HG03460 (cell line): Measurements from ENCODE around the gene TGM1.

Source experiments
- ATAC-seq: cut with Tn5 transposase; IDR thresholded peaks from one replicate; pipeline ENCODE4 v1.9.1; 2021; ENCODE audit not compliant: unreplicated experiment

Gene TGM1

DNA sequence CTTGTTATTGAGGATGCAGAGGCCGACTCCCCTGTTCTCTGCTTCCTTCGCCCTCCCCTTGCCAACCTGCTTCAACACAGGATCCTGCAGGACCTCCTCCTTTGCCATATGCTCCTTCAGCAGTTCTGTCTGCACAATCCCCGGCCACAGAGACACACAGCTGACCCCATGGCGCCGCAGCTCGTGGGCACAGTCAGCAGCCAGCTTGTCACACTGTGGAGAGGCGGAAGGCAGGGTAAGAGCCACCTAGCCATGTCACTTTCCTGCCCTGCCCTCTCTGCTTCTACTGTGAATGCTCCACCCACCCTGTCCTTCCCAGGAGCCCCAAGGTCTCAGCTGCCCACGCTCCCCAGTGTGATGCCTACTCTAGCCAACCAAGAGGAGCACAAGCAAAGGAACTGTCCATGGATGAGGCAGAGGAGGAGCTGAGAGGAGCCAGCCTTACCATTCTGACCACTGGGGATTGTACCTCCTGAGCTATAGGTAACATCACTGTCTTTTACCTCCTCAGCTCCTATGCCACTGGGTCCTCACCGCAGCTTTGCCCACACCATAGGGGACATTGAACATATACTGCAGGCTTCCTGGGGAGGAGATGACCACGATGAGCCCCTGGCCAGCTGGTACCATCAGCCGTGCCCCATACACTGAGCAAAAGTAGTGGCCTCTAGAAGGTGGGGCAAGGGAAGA lies 29.3 kb upstream of the TGM1 start:
- ATAC-seq, result no peak

DNA sequence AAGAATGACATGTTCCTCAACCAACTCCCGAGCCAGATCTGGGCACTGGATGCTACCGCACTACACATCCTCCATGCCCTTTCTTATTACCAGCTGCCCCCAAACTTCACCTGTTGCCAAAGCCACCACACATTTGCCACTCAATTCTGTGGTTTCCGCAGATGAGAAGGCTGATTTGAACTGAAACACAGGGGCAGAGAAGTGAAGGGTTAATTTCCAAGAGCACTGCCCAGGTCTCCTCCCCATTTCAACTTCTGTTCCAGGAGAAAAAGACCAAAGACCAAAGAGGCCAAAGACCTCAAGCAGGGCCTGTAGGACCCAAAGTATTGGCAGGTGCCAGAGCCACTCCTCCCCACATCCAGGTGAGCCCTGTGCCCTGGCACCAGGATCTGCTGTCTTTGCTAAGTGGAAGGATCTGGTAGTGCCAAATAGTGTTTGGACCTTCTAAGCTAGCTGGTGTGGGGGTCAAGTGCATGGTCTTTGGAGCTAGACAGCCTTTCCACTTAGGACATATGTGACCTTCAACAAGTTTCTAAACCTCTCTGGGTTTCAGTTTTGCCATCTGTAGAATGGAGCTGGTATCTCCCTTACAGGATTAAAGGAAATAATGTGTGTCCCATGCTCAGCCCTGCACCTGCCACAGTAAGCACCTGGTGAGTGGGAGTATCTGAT lies 28.6 kb upstream of the TGM1 start:
- no peak for ATAC-seq

DNA sequence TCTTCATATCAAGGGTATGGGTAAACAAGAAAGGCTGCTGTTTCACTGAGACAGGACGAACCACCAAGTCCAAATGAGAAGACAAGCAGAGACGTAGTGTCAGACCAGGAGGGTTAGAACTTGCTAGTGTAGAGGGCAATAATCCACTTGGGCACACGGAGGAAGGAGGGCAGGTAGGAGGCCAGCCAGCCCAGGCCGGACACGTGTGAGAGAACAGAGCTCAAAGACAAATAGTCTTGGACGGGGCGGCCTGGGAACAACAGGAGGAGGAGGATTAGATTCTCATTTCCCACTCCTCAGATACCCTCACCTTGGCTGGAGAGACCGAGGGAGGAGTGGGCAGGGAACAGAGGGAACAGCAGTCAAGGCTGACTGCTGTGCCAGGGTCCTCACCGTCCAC lies 27.8 kb upstream of the TGM1 start:
- no peak for ATAC-seq

DNA sequence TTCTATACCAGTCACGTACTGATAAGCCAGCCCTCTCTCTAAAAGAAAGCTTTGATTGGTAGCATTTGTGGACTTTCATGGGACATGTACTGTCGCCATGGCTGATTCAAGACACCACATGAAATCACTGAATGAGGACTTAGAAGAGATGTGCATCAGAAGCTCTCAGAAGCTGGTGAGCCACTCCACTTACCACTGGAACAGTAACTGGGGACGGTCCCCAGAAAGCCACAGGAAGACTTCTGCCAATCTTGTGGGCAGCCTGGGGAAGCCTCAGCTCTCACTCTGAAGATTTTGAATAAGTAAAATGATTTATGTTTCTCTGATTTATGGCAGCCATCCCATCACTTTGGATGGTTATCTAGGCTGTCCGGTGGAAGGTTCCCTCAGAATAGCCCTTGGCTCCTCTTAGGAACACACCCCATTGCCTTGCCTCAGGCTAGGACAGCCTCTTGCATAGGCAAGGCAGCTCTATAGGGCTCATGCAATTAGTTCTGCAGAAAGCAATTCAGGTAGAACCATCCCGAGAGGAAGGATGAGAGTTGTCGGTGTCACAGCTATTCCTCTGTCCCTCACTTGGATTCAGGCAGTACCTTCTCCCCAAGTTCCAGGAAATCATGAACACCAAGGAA lies 26.8 kb upstream of the TGM1 start:
- ATAC-seq, result peak; percentile 86

DNA sequence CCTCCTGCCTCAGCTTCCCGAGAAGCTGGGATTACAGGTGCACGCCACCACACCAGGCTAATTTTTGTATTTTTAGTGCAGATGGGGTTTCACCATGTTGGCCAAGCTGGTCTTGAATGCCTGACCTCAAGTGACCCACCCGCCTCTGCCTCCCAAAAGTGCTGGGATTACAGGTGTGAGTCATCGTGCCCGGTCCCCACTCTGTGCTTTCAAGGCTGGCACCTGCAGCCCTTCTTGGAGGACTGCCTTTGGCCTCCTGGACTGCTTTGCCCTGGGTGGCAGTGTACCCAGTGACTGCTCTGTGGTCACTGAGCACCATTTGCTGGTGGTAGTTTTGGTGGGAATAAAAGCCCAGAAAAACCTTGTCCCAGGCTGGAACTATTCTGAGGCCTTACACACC lies 24.0 kb upstream of the TGM1 start:
- ATAC-seq, result no peak

DNA sequence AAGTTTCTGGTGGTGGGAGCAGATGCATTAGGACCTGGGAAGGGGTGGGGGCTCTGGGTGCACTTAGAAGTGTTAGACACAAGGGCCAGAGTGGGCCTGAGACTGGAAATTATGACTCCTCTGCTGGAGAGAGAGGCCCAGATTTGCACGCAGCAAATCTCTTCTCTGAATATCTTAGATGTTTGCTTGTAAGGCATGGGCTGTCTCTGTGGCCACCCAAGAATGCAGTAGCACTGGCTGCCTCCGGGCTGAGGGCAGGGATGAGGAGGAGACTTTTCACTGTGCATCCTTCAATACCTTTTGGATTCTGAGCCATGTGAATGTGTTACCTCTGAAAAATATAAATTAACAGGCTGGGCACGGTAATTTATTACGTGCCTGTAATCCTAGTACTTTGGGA lies 22.4 kb upstream of the TGM1 start:
- no peak for ATAC-seq

DNA sequence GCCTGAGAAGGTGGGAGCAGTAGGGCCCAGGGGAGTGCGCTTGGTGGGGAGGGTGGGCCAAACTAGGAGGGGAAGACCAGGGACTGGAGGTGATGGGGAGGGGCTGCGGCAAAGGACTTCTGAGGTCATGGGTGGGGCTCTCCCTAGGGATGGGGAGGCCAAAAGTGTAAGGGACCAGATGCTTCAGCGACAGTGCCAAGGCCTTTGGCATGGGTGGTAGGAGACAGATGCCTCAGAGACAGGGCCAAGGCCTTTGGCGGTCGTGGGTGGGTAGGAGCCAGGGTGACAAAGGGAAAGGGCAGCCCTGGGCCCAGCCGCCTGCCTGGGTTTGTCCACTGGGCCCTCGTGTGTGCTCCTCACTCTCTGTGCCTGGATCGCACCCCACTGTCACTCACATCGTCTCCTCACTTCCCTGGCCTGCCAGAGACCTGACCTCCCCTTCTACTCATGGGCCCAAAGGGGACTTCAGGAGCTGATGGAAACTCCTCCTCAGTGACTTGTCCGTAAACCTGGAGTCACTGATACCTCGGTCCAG lies 21.6 kb upstream of the TGM1 start:
- no peak for ATAC-seq

DNA sequence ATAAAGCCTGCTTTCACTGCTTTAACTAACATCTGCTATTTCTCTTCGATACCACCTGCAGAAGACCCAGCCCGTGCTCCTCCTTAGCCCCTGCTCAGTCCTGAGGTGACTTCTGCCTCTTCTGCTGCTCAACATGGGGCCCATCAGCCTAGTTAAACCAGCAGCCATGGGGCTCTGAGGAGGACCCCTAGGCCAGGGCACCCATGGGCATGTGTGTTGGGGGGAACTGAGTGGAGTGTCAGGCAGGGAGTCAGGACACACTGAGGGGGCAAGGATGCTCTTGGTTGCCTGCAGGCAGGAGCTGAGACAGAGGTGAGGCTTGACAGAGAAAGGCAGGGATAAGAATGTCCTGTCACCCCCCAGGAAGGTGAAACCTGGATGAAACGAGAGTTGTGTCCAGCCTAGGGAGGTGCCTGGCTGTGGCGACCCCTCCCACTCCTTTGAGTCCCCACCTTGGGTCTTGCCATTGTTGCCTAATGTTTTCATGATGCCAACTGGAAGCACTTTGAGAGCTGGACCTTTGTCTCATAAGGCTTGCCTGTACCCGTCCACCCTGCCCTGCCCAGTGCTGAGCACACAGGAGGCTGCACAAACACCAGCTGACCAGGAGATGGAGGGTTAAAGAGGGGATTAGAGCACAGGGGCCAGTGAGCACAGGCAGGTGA lies 21.0 kb upstream of the TGM1 start:
- ATAC-seq, result no peak

DNA sequence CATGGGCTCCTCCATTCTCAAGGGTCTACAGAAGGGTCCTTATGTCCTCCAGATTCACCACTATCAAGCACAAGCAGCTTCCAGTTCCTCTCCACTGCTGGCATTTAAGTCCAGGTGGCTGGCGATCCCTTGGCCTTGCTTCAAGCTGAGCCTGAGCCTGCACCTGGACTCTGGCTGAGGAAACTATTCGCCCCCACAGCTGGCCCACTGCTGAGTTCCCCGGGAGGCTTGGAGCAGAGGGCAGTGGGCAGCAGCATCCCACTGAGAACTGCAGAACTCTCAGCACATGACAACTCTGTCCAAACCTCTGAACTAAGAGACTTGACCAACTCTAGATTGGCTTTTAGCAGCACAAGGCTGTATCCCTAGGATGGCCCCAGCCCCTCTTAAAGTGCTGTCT lies 19.8 kb upstream of the TGM1 start:
- ATAC-seq, result no peak

DNA sequence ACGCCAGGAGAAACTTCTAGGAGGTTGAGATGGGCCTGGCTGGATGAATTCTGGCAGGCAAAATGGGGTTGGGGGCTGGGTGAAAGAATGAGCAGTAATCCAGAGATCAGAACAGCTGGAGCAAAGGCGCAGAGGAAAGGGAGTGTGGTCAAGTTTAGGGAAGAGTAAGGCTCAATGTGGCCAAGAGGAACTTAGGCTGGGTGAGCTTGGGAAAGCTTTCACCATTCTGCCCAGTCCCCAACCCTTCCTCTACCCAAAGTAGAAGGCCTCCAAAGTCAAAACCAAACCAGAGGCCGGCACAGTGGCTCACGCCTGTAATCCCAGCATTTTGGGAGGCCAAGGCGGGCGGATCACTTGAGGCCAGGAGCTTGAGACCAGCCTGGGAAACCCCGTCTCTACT lies 18.7 kb upstream of the TGM1 start:
- ATAC-seq, result no peak

DNA sequence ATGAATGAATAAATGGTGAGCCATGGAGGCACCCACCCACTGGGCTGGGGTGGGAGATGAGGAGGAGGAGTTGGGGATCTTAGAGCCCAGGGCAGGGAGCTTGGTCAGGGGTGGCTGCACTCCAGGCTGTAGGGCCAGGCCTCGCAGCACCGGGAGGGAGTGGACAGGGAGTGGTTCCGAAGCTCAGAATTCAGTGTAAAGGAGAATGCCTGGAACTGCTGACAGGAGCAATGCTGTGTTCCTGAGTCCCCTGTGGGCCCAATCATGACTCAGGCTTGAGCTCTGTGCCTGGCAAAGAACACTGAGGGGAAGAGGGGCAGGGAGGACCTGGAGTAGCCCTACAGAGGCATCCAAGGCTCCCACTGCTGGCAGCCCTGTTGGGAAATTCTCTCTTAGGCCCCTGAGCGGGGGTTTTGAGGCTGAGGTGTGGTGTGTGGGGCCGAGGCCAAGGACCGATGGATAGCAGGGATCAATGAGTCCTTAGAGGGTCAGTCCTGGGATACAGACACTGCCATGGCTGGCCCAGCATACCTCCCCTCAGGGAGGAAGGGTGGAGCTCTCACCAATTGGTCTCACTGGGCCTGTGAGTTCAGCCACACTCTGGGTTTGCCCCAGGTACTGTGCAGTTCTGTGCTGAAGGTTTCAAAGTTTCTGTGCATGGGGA lies 18.0 kb upstream of the TGM1 start:
- no peak for ATAC-seq

DNA sequence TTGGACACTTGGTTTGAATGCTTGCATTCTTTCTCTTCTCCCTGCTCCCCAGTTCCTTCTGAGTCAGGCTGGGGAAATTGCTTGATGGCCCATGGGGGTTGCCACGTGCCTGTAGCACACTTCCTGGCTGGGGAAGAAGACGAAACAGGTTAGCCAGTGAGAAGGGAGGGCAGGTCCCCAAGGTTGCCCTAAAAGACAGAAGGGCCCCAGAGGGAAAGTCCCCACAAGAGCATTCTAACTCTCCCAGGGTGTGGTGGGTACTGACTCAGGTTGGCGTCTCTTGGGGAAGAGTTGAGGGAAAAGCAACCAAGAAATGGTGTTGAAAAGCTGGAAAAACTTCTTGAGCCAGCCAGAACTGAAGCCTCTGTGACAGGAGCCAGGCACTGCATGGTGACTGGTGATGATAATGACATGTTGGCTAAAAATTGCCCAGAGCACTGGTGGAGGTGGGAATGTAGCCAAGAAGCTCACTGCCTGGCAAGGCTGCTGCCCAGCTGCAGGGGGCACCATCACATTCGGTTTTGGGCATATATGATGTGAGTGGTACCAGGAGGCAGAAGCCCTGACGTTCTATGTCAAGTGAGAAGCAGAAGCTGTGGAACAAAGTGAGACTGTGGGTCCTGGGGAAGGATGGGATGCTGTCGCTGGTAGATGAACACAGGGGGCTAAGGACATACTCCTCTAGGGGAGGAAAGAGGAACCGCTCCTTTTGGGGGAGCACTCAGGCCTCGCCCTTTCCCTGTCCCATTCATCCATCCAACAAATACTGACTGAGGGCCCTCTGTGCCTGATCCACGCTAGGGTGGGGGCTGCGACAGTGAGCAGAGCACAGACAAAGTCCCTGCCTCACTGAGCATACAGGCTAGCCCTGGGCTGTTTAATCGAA lies 16.6 kb upstream of the TGM1 start:
- ATAC-seq, result peak; percentile 81

DNA sequence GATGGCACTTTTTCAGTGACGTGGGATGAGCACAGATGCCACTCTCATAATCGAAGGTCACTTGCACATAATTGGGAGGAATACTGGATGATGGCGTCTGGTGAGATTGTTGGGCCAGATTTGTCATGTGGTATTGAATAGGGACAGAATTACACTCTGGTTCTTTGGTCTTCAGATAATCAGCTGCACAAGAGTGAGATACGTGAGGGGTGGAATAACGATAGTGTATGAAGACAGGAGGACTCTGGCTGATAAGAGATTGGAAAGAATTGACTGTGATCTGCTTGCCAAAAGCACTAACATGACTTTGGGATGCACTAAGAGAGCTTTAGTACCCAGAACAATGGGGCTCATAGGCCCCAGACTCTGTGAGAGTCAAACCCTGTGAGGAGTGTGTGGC lies 15.4 kb upstream of the TGM1 start:
- ATAC-seq, result no peak

DNA sequence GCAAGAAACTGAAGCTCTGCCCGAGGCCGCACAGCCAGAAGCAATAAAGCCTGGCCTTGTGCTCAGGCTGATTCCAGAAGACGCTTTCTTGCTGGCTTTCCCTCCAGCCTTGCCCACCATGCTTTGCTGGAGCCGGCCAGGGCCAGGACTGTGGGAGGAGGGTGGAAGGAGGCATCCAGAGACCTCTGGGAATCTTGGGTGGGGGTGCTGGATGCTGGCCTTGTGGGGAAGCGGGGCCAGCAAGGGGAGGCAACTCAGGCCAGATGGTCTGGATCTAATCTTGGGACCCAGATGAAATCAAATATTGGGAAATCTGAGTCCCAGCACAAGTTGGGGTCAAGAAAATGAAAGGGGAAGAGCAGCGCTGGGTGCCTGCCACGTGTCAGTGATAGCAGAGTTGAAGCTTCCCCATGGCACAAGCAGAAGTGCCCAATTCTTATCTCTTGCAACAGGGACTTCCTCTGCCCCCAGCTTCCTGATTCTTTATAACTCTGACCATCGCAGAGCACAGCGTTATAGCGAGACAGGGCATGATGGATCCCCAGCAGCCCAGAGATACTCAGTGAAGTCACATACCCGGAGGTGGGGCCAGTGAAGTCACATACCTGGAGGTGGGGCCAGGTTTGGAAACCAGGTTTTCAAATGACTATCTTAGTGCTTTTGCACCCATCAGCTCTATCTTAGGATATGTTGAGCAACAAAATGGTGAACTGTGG lies 14.8 kb upstream of the TGM1 start:
- ATAC-seq, result no peak

DNA sequence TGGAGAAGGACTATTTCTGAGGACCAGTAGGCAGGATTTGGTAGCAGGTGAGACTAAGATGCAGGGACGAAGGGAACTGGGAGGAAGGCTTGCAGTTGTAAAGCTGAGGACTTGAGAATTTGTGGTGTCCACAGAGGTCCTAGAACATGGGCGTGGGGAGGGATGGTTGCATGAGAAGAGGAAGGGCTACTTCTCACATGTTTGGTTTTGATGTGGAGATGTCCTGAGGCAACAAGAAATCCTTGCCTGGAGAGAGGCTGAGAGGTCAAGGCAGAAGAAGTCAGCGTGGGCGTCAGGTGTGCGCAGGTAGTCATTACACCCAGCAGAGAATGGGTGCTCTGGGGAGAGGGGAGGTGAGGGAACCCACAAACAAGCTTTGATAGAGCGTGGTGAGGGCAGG lies 14.1 kb upstream of the TGM1 start:
- ATAC-seq, result no peak

DNA sequence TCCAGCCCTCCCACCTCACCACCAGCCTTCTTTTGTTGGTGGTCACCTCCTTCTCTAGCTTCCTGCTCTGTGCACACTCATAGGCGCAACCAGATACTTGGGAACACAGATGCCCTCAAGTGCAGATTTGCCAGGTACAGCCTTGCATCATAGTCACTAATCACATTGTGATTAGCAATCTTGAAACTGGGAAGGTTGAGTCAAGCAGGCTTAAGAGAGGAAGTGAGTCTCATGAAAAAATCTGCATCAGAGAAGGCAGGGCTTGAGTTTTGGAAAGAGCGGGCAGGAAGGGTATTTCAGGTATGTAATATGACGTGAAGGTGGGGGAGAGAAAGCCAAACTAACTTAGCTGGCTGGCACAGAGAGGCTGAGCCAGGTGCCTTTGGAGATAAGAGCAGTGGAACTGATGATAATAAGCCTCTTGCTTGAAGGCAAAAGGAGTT lies 11.1 kb upstream of the TGM1 start:
- ATAC-seq, result peak; percentile 43

DNA sequence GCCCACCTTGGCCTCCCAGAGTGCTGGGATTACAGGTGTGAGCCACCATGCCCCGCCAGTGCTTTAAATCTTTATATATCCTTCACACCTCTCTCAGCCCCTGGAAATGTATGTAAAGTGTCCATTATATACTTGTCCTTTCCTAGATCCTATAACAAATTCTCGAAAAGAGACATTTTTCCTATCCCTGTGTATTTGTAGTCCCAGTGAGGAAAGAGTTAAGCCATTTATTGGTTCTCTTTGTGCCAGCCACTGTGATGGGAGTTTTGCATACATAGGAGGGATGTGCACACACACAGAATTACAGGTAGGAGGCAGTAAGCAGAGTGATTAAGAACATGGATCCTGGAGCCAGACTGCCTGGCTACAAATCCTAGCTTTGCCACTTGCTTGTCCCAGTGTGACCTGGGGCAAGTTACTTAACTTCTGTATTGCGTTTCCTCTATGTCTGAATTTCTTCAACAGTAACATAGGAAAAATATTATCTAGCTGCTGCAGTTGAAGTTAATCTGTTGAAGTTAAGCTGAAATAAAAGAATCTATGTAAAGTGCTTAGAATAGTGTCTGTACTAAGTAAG lies 10.5 kb upstream of the TGM1 start:
- no peak for ATAC-seq

DNA sequence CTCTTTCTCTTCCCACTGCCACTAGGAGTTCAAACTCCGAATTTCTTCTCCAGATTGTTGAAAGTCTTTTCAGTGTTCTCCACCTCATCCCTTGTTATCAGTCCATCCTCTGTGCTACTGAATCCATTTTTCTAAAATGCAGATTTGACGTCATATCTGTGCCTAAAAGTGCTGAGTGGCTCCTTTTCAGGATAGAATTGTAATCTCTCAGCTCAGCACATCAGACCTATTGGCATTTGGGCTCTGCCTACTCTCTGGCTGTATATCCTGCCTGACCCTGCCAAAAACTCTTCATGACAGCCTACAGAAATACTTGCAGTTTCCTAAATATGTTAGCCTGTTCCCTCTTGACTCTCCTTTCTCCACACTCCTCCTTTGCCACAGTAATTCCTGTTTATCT lies 9.5 kb upstream of the TGM1 start:
- ATAC-seq, result no peak

DNA sequence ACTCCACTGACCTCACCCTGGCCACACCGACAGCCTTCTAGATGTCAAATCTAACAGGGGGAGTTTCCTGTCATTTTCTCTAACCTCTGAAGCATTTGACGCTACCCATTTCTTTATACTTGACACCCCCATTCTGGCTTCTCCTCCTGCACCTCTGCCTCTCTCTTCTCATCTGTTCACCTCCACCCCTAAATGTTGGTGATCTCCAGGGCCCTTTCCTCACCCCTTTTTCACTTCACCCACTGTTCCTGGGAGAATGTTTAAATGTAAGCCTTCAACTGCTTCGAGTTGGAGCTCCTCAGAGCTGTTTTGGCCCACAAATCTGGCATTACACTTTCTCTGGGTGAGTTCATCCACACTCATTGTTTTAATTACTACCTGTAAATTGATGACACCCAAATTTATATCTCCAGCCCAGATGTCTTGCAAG lies 8.9 kb upstream of the TGM1 start:
- no peak for ATAC-seq
